Coronary artery (tissue), 2 donors: ENCODE results near the gene TTLL8.

Experiments used
- DNase-seq: peaks from one replicate; pipeline ENCODE4 v3.0.0-alpha.2; 2017; ENCODE audit warnings: low spot score
- H3K27ac ChIP-seq, 2 donors: fragments of 200-600 bp; sonication (generic); one replicate each; pipeline ENCODE4 v1.5.1; 2016 to 2019
- H3K4me3 ChIP-seq: fragments of 200-600 bp; sonication (generic); 2 replicates; pipeline ENCODE4 v1.5.1; 2016; ENCODE audit warnings: mild to moderate bottlenecking, moderate library complexity
- TF ChIP-seq, protein P1 (sequence below): fragments of 200-600 bp; sonication (generic); IDR thresholded peaks from one replicate; pipeline ENCODE4 v1.5.1; 2019; ENCODE audit warnings: antibody characterized with exemption

Gene TTLL8

DNA sequence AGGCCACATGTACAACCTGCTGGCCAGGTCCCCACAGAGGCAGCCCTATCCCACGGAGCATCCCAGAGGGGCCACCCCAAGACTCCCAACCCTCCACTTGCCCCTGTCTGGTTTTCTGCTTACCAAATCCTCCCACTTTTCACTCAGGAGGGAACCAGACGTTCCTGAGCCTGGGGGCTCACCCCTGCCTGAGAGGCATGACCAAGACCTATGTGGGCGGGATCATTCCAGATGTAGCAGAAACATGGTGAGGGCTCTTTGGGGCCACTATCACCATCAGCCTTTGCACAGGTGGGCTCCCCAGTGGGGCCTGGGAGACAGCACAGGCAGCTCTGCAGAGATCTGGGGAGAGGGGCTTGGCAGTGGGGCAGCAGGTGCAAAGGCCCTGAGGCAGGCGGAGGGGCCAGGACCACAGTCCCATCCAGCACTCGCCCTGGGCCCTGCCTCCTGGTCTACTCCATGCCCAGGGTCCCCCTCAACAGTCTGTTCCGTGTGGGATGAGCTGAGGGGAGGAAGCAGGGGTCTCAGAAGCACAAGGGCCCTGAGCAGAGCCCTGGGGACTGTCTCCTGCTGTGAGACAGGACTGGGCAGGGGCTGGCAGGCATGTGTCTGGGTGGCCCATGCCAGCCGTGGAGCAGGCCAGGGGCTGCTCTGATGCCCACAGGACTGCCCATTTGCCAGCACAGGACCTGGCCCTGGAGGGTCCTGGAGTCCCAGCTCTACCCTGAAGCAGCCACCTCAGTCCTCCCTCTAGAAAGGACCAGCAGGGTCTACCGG is 88.2 kb downstream of the TTLL8 start:
- TF ChIP-seq, protein P1, sequence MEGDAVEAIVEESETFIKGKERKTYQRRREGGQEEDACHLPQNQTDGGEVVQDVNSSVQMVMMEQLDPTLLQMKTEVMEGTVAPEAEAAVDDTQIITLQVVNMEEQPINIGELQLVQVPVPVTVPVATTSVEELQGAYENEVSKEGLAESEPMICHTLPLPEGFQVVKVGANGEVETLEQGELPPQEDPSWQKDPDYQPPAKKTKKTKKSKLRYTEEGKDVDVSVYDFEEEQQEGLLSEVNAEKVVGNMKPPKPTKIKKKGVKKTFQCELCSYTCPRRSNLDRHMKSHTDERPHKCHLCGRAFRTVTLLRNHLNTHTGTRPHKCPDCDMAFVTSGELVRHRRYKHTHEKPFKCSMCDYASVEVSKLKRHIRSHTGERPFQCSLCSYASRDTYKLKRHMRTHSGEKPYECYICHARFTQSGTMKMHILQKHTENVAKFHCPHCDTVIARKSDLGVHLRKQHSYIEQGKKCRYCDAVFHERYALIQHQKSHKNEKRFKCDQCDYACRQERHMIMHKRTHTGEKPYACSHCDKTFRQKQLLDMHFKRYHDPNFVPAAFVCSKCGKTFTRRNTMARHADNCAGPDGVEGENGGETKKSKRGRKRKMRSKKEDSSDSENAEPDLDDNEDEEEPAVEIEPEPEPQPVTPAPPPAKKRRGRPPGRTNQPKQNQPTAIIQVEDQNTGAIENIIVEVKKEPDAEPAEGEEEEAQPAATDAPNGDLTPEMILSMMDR, result no peak
- peak; percentile 76 for DNase-seq
- peak overlapping the region; percentile 10 to 90 for H3K27ac ChIP-seq
- no peak overlapping the region for H3K4me3 ChIP-seq

GRCh38 chr22:49968831-49969661 is 89.1 kb downstream of the TTLL8 start:
- peak; percentile 73 for DNase-seq
- Histone ChIP-seq H3K27ac (peak overlapping the region in 1 of 2 donors; percentile 90), H3K4me3 (no peak overlapping the region)
- TF ChIP-seq, protein P1, result no peak
